Suppressor macrophage treated with lipopolysaccharide for 1 hour (primary cell): Measurements from ENCODE around the gene TTC6.

Experiments used
- DNase-seq, 3 donors: peaks; one replicate each; pipeline ENCODE4 v3.0.0-alpha.2; 2020 to 2022

Gene TTC6

GRCh38 chr14:37585971-37586796 is 9.2 kb upstream of the TTC6 start:
- no peak for DNase-seq

GRCh38 chr14:37586797-37587130 is 8.7 kb upstream of the TTC6 start:
- no peak for DNase-seq

- no peak for DNase-seq
Observed at GRCh38 chr14:37587131-37587803, 8.2 kb upstream of the TTC6 start.

GRCh38 chr14:37587881-37588666 is 7.4 kb upstream of the TTC6 start:
- DNase-seq, result no peak

GRCh38 chr14:37588667-37588955 is 6.8 kb upstream of the TTC6 start:
- no peak for DNase-seq

GRCh38 chr14:37588956-37589714 is 6.3 kb upstream of the TTC6 start:
- no peak for DNase-seq

GRCh38 chr14:37589715-37590427 is 5.6 kb upstream of the TTC6 start:
- DNase-seq, result no peak

GRCh38 chr14:37590428-37591139 is 4.8 kb upstream of the TTC6 start:
- no peak for DNase-seq

- DNase-seq, result no peak
Observed at GRCh38 chr14:37591311-37591940, 4.0 kb upstream of the TTC6 start.

- no peak for DNase-seq
Observed at GRCh38 chr14:37591941-37592481, 3.4 kb upstream of the TTC6 start.

- DNase-seq, result no peak
Observed at GRCh38 chr14:37592482-37593408, 2.7 kb upstream of the TTC6 start.

- no peak for DNase-seq
Observed at GRCh38 chr14:37593511-37594237, 1.8 kb upstream of the TTC6 start.

GRCh38 chr14:37594238-37594970 is 1.0 kb upstream of the TTC6 start:
- DNase-seq, result peak; percentile 78 to 85 (median 85)

- peak; percentile 81 to 85 (median 84) for DNase-seq
Observed at GRCh38 chr14:37595809-37596621, 586 bp downstream of the TTC6 start.

GRCh38 chr14:37596790-37597472 is 1.5 kb downstream of the TTC6 start:
- DNase-seq, result no peak

- no peak for DNase-seq
Observed at GRCh38 chr14:37597538-37597913, 2.1 kb downstream of the TTC6 start.
